Esophagus squamous epithelium (tissue), 4 donors: ENCODE results near the gene SKIC2.

Source experiments
- POLR2A ChIP-seq, 4 donors: fragments of 450-650 bp; IDR thresholded peaks; one replicate each; pipeline ENCODE4 v1.6.1; 2017; ENCODE audit warnings: antibody characterized with exemption in 4 of 4, mild to moderate bottlenecking in 4 of 4, moderate library complexity in 3 of 4
- TF ChIP-seq, protein P1 (sequence below), 6 experiments: fragments of 450-650 bp in 4 of 6; fragments of 200-600 bp in 2 of 6; sonication (generic) in 2 of 6; IDR thresholded peaks; one replicate each; pipeline ENCODE4 v1.5.1; 2016 to 2019; ENCODE audit warnings: antibody characterized with exemption in 6 of 6, mild to moderate bottlenecking in 4 of 6, moderate library complexity in 4 of 6

- TF ChIP-seq, protein P1, sequence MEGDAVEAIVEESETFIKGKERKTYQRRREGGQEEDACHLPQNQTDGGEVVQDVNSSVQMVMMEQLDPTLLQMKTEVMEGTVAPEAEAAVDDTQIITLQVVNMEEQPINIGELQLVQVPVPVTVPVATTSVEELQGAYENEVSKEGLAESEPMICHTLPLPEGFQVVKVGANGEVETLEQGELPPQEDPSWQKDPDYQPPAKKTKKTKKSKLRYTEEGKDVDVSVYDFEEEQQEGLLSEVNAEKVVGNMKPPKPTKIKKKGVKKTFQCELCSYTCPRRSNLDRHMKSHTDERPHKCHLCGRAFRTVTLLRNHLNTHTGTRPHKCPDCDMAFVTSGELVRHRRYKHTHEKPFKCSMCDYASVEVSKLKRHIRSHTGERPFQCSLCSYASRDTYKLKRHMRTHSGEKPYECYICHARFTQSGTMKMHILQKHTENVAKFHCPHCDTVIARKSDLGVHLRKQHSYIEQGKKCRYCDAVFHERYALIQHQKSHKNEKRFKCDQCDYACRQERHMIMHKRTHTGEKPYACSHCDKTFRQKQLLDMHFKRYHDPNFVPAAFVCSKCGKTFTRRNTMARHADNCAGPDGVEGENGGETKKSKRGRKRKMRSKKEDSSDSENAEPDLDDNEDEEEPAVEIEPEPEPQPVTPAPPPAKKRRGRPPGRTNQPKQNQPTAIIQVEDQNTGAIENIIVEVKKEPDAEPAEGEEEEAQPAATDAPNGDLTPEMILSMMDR (IDR thresholded peaks at IDR 0.05), result no peak
- no peak for TF ChIP-seq POLR2A (IDR thresholded peaks at IDR 0.05)
Measured at GRCh38 chr6:31949926-31950548, 8.9 kb upstream of the SKIC2 start.
